Progenitor cell of endocrine pancreas (in vitro differentiated cells): ENCODE results near the gene SPPL2C. TPM values are rescaled to one million over a fixed set of nuclear protein-coding genes. Genes with fewer than 3 reads are reported as not detected.

Experiments
- DNase-seq: peaks from one replicate; pipeline ENCODE4 v3.0.0; 2021; ENCODE audit warnings: low spot score; ENCODE audit not compliant: unreplicated experiment
- H3K27ac Mint-ChIP-seq: 2 replicates; pipeline ENCODE4 v1.8.0; 2021; ENCODE audit warnings: mild to moderate bottlenecking, moderate library complexity, mixed read lengths
- H3K27me3 Mint-ChIP-seq: 2 replicates; pipeline ENCODE4 v1.8.0; 2021; ENCODE audit warnings: mixed read lengths
- H3K36me3 Mint-ChIP-seq: 2 replicates; pipeline ENCODE4 v1.8.0; 2022; ENCODE audit warnings: mixed read lengths; ENCODE audit not compliant: insufficient read depth
- H3K4me1 Mint-ChIP-seq: 2 replicates; pipeline ENCODE4 v1.8.0; 2021; ENCODE audit warnings: low read depth, mixed read lengths
- H3K4me3 Mint-ChIP-seq: 2 replicates; pipeline ENCODE4 v1.8.0; 2021; ENCODE audit warnings: low read depth, mild to moderate bottlenecking, moderate library complexity, mixed read lengths
- H3K9me3 Mint-ChIP-seq: 2 replicates; pipeline ENCODE4 v1.8.0; 2021; ENCODE audit warnings: low read depth, mixed read lengths
- CTCF ChIP-seq: fragments of 200-600 bp; sonication (generic); IDR thresholded peaks from one replicate; pipeline ENCODE4 v1.5.0; 2021; ENCODE audit warnings: antibody characterized with exemption, mild to moderate bottlenecking; ENCODE audit not compliant: unreplicated experiment
- total RNA-seq: library from RNA; stranded (reverse); gene quantifications from 2 replicates; pipeline ENCODE4 v1.2.1, GENCODE V29; 2021

Gene SPPL2C
- total RNA-seq, 1 donor from 2014 or later = not detected

DNA sequence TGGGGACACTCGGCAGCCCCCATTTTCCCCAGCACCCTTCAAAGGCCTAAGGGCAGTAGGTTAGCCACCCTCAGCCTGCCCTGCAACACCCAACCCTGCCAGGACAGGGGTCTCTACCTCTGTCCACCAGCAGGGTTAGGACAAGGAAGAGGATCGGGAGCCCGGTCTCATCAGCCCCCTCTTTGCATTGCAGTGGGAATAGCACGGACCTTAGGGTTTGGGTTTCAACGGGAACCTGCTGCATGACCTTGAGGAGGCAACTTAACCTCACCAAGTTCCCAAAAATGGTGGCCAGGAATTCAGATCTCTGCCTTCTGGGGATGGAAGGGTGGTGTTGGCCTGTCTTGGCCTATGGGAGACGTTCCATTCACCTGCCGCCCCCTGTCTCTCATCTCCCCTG is 20.2 kb upstream of the SPPL2C start:
- no peak overlapping the region for H3K4me3 Mint-ChIP-seq
- H3K27ac Mint-ChIP-seq = no peak overlapping the region
- TF ChIP-seq CTCF = no peak
- no peaks in the 10 kb centered on the region for H3K36me3 Mint-ChIP-seq
- no peak for DNase-seq
- no peaks in the 10 kb centered on the region for H3K9me3 Mint-ChIP-seq
- peaks cover 23% of the 10 kb centered on the region for H3K27me3 Mint-ChIP-seq
- H3K4me1 Mint-ChIP-seq = no peaks in the 10 kb centered on the region

DNA sequence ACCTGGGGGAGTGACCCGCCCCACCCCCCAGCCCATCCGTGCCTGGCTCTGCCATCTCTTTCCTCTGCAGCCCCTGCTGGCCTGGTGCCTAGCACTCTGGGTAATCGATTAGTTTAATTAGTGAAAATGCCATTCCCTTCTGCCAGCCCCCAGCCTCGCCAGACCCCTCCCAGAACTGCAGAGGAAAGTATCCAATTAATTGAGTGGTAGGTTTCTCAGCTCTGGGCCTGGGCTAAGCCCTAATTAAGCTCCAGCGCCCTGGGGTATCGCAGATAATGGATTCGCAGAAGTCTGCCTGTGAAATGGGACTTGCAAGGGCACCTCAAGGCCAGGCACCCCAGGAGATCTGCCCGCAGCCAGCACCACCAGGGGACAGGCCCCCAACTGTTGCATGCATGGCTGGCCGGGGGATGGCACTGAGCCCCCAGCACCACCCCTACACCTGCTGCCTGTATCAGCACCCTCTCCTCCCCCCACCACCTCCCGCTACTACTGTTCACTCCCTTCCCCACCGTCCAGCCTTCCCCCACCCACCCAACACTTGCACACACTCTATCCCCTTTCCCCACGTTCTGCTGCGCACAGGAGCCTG is 19.7 kb upstream of the SPPL2C start:
- Mint-ChIP-seq H3K27me3 (peaks cover 23% of the 10 kb centered on the region), H3K36me3 (no peaks in the 10 kb centered on the region), H3K27ac (no peak overlapping the region), H3K4me1 (no peaks in the 10 kb centered on the region), H3K9me3 (no peaks in the 10 kb centered on the region), H3K4me3 (no peak overlapping the region)
- no peak for DNase-seq
- no peak for TF ChIP-seq CTCF

DNA sequence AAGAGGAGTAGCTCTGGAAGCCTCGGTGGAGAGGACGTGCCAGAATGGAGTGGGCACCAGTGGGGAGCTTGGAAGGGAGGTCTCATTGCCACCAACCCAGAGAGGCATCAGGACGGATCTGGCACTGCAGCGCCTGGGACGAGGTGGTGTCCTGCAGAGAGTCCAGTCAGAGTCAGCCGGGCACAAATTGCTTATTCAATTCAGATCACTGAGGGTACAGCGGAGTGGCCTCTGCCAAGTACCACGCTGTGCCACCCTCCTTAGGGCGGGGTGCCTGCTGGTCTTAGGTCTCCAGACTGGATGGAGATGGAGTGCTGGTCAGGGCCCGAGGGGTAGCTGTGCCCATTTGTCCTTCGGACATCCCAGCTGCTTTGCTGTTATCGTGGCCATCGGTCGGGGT is 18.9 kb upstream of the SPPL2C start:
- Mint-ChIP-seq H3K27me3 (peaks cover 22% of the 10 kb centered on the region), H3K36me3 (no peaks in the 10 kb centered on the region), H3K4me3 (no peak overlapping the region), H3K9me3 (no peaks in the 10 kb centered on the region), H3K27ac (no peak overlapping the region), H3K4me1 (no peaks in the 10 kb centered on the region)
- no peak for TF ChIP-seq CTCF
- DNase-seq = no peak

DNA sequence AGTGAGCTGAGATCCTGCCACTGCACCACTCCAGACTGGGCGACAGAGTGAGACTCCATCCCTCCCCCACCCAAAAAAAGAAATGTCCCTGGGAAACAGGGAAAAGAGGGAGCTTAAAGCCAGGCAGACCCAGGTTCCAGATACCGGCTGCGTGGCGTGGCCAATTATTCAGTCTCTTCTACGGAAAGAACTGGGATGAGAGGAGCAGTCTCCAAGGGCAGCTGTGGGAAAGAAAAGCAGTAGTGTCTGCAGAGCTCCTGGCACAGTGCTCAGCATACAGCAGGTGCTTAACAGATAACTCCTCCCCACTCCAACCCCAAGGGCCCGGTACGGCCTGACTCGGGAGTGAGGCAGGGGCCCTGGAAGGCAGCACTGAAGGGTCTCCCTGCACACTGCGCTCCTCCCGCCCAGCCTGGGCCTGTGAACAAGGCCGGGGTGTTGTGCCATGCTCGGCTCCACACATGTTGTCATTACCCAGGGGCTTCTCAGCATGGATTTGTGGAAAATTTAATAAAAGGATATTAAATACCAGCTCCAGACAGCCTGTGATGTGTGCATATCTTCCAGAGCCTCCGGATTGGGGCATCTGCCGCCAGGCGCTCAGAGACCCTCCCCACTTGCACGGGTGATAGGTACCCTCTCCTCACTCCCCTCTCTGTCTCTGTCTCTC is 17.6 kb upstream of the SPPL2C start:
- Mint-ChIP-seq H3K4me3 (no peak overlapping the region), H3K27me3 (peaks cover 20% of the 10 kb centered on the region), H3K4me1 (no peaks in the 10 kb centered on the region), H3K9me3 (no peaks in the 10 kb centered on the region), H3K36me3 (no peaks in the 10 kb centered on the region), H3K27ac (no peak overlapping the region)
- DNase-seq = no peak
- no peak for TF ChIP-seq CTCF

- peaks cover 17% of the 10 kb centered on the region for H3K27me3 Mint-ChIP-seq
- no peak for TF ChIP-seq CTCF
- H3K4me3 Mint-ChIP-seq = no peak overlapping the region
- H3K4me1 Mint-ChIP-seq = no peaks in the 10 kb centered on the region
- DNase-seq = no peak
- H3K27ac Mint-ChIP-seq = no peak overlapping the region
- H3K36me3 Mint-ChIP-seq = no peaks in the 10 kb centered on the region
- H3K9me3 Mint-ChIP-seq = no peaks in the 10 kb centered on the region
Observed at GRCh38 chr17:45828171-45828570, 16.5 kb upstream of the SPPL2C start.
